ENCODE data around the gene VPS16. TPM values are rescaled to one million over a fixed set of nuclear protein-coding genes. Genes with fewer than 3 reads are reported as not detected.

The VPS16 gene
- total and polyA plus RNA-seq, 2 of the 13 experiments (the other 11 are each of a cell fraction or from before 2014, with no cell fraction given): 34.2 to 35.4 TPM

DNA sequence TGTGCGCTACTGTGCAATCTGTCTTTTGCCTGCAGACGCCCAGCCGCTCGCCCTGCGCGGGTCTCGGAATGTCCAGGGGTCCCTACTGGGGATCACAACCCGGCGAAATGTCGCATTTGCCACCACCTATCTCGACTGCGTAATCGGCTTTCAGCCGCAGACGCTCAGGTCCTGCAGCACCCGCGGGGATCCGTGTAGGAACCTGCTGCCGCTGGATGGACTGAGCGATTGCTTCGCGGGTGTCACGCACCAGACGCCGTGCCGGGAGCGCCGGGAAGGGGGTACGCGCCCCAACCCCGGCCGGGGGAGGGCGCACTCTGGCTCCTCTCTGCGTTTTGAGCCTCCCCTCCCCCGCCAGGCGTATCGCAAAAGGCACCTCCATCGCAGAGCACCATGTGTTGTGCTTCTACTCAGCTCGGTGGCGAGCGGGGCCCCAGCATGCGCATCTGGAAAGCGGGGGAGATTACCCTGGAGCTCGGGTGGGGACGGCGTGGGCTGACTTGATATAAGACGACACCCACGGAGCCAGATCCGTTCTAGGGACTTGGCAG lies 32.0 kb downstream of the VPS16 start (continued):
- TF ChIP-seq, protein P1, sequence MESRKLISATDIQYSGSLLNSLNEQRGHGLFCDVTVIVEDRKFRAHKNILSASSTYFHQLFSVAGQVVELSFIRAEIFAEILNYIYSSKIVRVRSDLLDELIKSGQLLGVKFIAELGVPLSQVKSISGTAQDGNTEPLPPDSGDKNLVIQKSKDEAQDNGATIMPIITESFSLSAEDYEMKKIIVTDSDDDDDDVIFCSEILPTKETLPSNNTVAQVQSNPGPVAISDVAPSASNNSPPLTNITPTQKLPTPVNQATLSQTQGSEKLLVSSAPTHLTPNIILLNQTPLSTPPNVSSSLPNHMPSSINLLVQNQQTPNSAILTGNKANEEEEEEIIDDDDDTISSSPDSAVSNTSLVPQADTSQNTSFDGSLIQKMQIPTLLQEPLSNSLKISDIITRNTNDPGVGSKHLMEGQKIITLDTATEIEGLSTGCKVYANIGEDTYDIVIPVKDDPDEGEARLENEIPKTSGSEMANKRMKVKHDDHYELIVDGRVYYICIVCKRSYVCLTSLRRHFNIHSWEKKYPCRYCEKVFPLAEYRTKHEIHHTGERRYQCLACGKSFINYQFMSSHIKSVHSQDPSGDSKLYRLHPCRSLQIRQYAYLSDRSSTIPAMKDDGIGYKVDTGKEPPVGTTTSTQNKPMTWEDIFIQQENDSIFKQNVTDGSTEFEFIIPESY (CRISPR knock-in tag; IDR thresholded peaks at IDR 0.05): peak; percentile 70
- TF ChIP-seq SPEN (CRISPR knock-in tag; IDR thresholded peaks at IDR 0.05; ENCODE audit: low read depth) (no peak), FOXP1 (IDR thresholded peaks at IDR 0.05) (no peak), FOXP1 (CRISPR knock-in tag; IDR thresholded peaks at IDR 0.05) (no peak), HNRNPK (IDR thresholded peaks at IDR 0.05; ENCODE audit: low read depth, low read length, poor library complexity, severe bottlenecking) (no peak), ZSCAN12 (CRISPR knock-in tag; IDR thresholded peaks at IDR 0.05) (no peak), ZNF224 (CRISPR knock-in tag; IDR thresholded peaks at IDR 0.05) (peak; percentile 63; the same call in 1 of the 2 replicates), HMGXB3 (CRISPR knock-in tag; IDR thresholded peaks at IDR 0.05; ENCODE audit: borderline replicate concordance) (no peak), ZNF782 (CRISPR knock-in tag; IDR thresholded peaks at IDR 0.05; ENCODE audit: borderline replicate concordance) (no peak; the same call in 1 of the 2 replicates), ZNF720 (CRISPR knock-in tag; IDR thresholded peaks at IDR 0.05) (0 out of 2 replicates have a peak, but pooled peaks have one; percentile 19), ZNF441 (CRISPR knock-in tag; IDR thresholded peaks at IDR 0.05; ENCODE audit: borderline replicate concordance) (no peak), SMARCE1 (IDR thresholded peaks at IDR 0.05; ENCODE audit: borderline replicate concordance) (no peak), TFE3 (CRISPR knock-in tag; IDR thresholded peaks at IDR 0.05) (no peak; the same call in 1 of the 2 replicates), BHLHE40 (IDR thresholded peaks at IDR 0.05; ENCODE audit: low read length) (no peak)
- TF ChIP-seq, protein P2, sequence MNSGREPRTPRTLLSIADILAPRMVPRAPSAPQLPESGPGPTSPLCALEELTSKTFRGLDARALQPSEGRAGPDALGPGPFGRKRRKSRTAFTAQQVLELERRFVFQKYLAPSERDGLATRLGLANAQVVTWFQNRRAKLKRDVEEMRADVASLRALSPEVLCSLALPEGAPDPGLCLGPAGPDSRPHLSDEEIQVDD (CRISPR knock-in tag; IDR thresholded peaks at IDR 0.05; ENCODE audit: borderline replicate concordance): no peak

All from HepG2 (cell line).